Sigmoid colon (tissue), 4 donors: ENCODE data around the gene NEO1.

Experiments
- CTCF ChIP-seq, 4 experiments: fragments of 450-650 bp in 3 of 4; fragments of 200-600 bp in 1 of 4; IDR thresholded peaks; one replicate each; pipeline ENCODE4 v1.5.1; 2016 to 2019; ENCODE audit warnings: antibody characterized with exemption in 4 of 4, mild to moderate bottlenecking in 3 of 4, moderate library complexity in 2 of 4
- EP300 ChIP-seq, 4 donors: sonication (generic); formaldehyde crosslinking; IDR thresholded peaks; one replicate each; pipeline ENCODE4 v1.6.1; 2017; ENCODE audit warnings: antibody characterized with exemption in 4 of 4
- POLR2A ChIP-seq, 2 donors: fragments of 450-650 bp; IDR thresholded peaks; one replicate each; pipeline ENCODE4 v1.6.1; 2016; ENCODE audit warnings: antibody characterized with exemption in 2 of 2, mild to moderate bottlenecking in 2 of 2, moderate library complexity in 2 of 2

- TF ChIP-seq POLR2A (IDR thresholded peaks at IDR 0.05) (no peak), CTCF (IDR thresholded peaks at IDR 0.05) (no peak), EP300 (IDR thresholded peaks at IDR 0.05) (no peak)
These were observed 234.8 kb downstream of the NEO1 start for GRCh38 chr15:73287019-73287418.
